H1 (cell line): Measurements from ENCODE around the gene MGME1. TPM values are rescaled to one million over a fixed set of nuclear protein-coding genes. Genes with fewer than 3 reads are reported as not detected.
A peak's percentile ranks its signal among the peaks of the same experiment; 100 is the strongest.

Source experiments
- CTCF ChIA-PET: fragments of 300-600 bp; sonication (Branson Sonifier 250); formaldehyde crosslinking; loops from one replicate; lab custom pipeline; 2021; ENCODE audit not compliant: partially characterized antibody; lab: Charles Lee
- POLR2A ChIA-PET: fragments of 300-600 bp; sonication (Branson Sonifier 250); formaldehyde crosslinking; loops from one replicate; lab custom pipeline; 2021; ENCODE audit warnings: inconsistent platforms; ENCODE audit not compliant: partially characterized antibody; lab: Charles Lee
- DNase-seq, 2 experiments: peaks; one replicate each; pipeline versions ENCODE4 v3.0.0 to v3.0.0-alpha.2; 2010 to 2022; ENCODE audit warnings: low spot score in 2 of 2, low read depth in 1 of 2, mixed read lengths in 1 of 2
- FAIRE-seq: peaks from 2 replicates; lab custom pipeline; 2011; peaks lifted over from hg19 to GRCh38; lab: Jason Lieb, UNC
- H2AFZ ChIP-seq: 2 replicates; pipeline ENCODE4 v1.8.1; 2012; ENCODE audit warnings: low read length, inconsistent platforms
- H2AK5ac ChIP-seq: 2 replicates; pipeline ENCODE4 v1.6.1; 2013; ENCODE audit warnings: low read depth, low read length
- H2BK120ac ChIP-seq: replicated peaks from 2 replicates; pipeline ENCODE3; 2013; ENCODE audit warnings: low read depth, low read length, inconsistent platforms
- H2BK12ac ChIP-seq: 2 replicates; pipeline ENCODE4 v1.6.1; 2013; ENCODE audit warnings: low read depth, low read length
- H2BK15ac ChIP-seq: 2 replicates; pipeline ENCODE4 v1.6.1; 2013; ENCODE audit warnings: low read length
- H2BK20ac ChIP-seq: 2 replicates; pipeline ENCODE4 v1.6.1; 2013; ENCODE audit warnings: low read length
- H2BK5ac ChIP-seq: 2 replicates; pipeline ENCODE4 v1.6.1; 2013; ENCODE audit warnings: low read depth, low read length
- H3K14ac ChIP-seq: 2 replicates; pipeline ENCODE4 v1.6.1; 2013; ENCODE audit warnings: inconsistent platforms; ENCODE audit not compliant: insufficient read length
- H3K18ac ChIP-seq: 2 replicates; pipeline ENCODE4 v1.6.1; 2013; ENCODE audit warnings: low read length; ENCODE audit errors: extremely low read depth
- H3K23ac ChIP-seq: 2 replicates; pipeline ENCODE4 v1.6.1; 2013; ENCODE audit warnings: inconsistent platforms; ENCODE audit not compliant: insufficient read length
- H3K23me2 ChIP-seq: 2 replicates; pipeline ENCODE4 v1.6.1; 2013; ENCODE audit warnings: low read depth, low read length
- H3K27ac ChIP-seq: 2 replicates; pipeline ENCODE4 v1.6.1; 2011; ENCODE audit warnings: low read depth, low read length, inconsistent platforms
- H3K27me3 ChIP-seq, 4 experiments: replicated peaks in 1 of 4; 1 replicate in 1 of 4; 2 replicates in 3 of 4; pipeline versions ENCODE4 v1.6.1 to v1.8.1; 2011 to 2013; ENCODE audit warnings: low read length in 3 of 4, mild to moderate bottlenecking in 3 of 4, inconsistent platforms in 2 of 4, mixed read lengths in 2 of 4, moderate library complexity in 1 of 4; ENCODE audit not compliant: control insufficient read depth in 3 of 4, insufficient read depth in 3 of 4; ENCODE audit errors: extremely low read depth in 1 of 4
- H3K36me3 ChIP-seq, 4 experiments: 2 replicates each; pipeline versions ENCODE4 v1.6.1 to v1.8.1; 2011 to 2013; ENCODE audit warnings: mild to moderate bottlenecking in 4 of 4, low read length in 3 of 4, moderate library complexity in 2 of 4, control low read depth in 1 of 4, inconsistent platforms in 1 of 4; ENCODE audit not compliant: insufficient read depth in 4 of 4, control insufficient read depth in 2 of 4
- H3K4ac ChIP-seq: replicated peaks from 2 replicates; pipeline ENCODE3; 2013; ENCODE audit warnings: low read length, low read depth, mixed read lengths, inconsistent platforms; ENCODE audit not compliant: insufficient read length
- H3K4me1 ChIP-seq, 4 experiments: replicated peaks in 1 of 4; 1 replicate in 1 of 4; 2 replicates in 3 of 4; pipeline versions ENCODE4 v1.6.1 to v1.8.1; 2011 to 2013; ENCODE audit warnings: low read length in 3 of 4, inconsistent platforms in 2 of 4, mixed read lengths in 1 of 4; ENCODE audit not compliant: insufficient read depth in 4 of 4, control insufficient read depth in 3 of 4
- H3K4me2 ChIP-seq, 2 experiments: 2 replicates each; pipeline versions ENCODE4 v1.6.1 to v1.8.1; 2011 to 2013; ENCODE audit warnings: low read depth in 2 of 2, low read length in 2 of 2, control low read depth in 1 of 2, inconsistent platforms in 1 of 2, mild to moderate bottlenecking in 1 of 2; ENCODE audit not compliant: insufficient read depth in 1 of 2
- H3K4me3 ChIP-seq, 4 experiments: fragments of 200-600, 300-600 bp in 1 of 4; sonication (generic), shearing (Covaris generic), sonication (Bioruptor Twin) in 1 of 4; 2 replicates each; pipeline versions ENCODE4 v1.5.1 to v1.8.1; 2011 to 2016; ENCODE audit warnings: low read length in 4 of 4, low read depth in 3 of 4, control low read depth in 2 of 4, inconsistent platforms in 2 of 4, mild to moderate bottlenecking in 2 of 4, mixed read lengths in 1 of 4, moderate library complexity in 1 of 4; ENCODE audit not compliant: insufficient read depth in 2 of 4; ENCODE audit errors: extremely low read depth in 1 of 4
- H3K56ac ChIP-seq: replicated peaks from 2 replicates; pipeline ENCODE3; 2013; ENCODE audit warnings: low read depth, mild to moderate bottlenecking, mixed read lengths, low read length, inconsistent platforms; ENCODE audit not compliant: insufficient read length
- H3K79me1 ChIP-seq: 2 replicates; pipeline ENCODE4 v1.6.1; 2013; ENCODE audit warnings: low read depth, low read length, control low read depth
- H3K79me2 ChIP-seq, 2 experiments: 2 replicates each; pipeline versions ENCODE4 v1.6.1 to v1.8.1; 2012 to 2013; ENCODE audit warnings: low read length in 2 of 2, mild to moderate bottlenecking in 2 of 2, inconsistent platforms in 1 of 2; ENCODE audit not compliant: insufficient read depth in 2 of 2, control insufficient read depth in 1 of 2
- H3K9ac ChIP-seq, 4 experiments: replicated peaks in 1 of 4; 1 replicate in 1 of 4; 2 replicates in 3 of 4; pipeline versions ENCODE4 v1.6.1 to v1.8.1; 2011 to 2013; ENCODE audit warnings: low read depth in 3 of 4, low read length in 3 of 4, control low read depth in 2 of 4, mild to moderate bottlenecking in 2 of 4, moderate library complexity in 2 of 4, inconsistent platforms in 1 of 4; ENCODE audit errors: extremely low read depth in 1 of 4
- H3K9me3 ChIP-seq, 2 experiments: 2 replicates each; pipeline versions ENCODE4 v1.6.1 to v1.8.1; 2012 to 2013; ENCODE audit warnings: mild to moderate bottlenecking in 2 of 2, moderate library complexity in 2 of 2, control low read depth in 1 of 2, inconsistent platforms in 1 of 2, low read depth in 1 of 2, low read length in 1 of 2, mixed read lengths in 1 of 2; ENCODE audit not compliant: insufficient read depth in 2 of 2
- H4K20me1 ChIP-seq, 2 experiments: replicated peaks in 1 of 2; 2 replicates each; pipeline versions ENCODE3 to v1.8.1; 2011 to 2013; ENCODE audit warnings: inconsistent platforms in 2 of 2, low read length in 2 of 2, mild to moderate bottlenecking in 1 of 2; ENCODE audit not compliant: insufficient read depth in 2 of 2, control insufficient read depth in 1 of 2
- H4K5ac ChIP-seq: 2 replicates; pipeline ENCODE4 v1.6.1; 2013; ENCODE audit warnings: low read length, low read depth, mixed read lengths, inconsistent platforms; ENCODE audit not compliant: insufficient read length
- H4K8ac ChIP-seq: 2 replicates; pipeline ENCODE4 v1.8.0; 2013; ENCODE audit warnings: mild to moderate bottlenecking, moderate library complexity, low read length, inconsistent platforms; ENCODE audit not compliant: insufficient read depth; ENCODE audit errors: extremely low read depth
- H4K91ac ChIP-seq: replicated peaks from 2 replicates; pipeline ENCODE3; 2013; ENCODE audit warnings: low read length, mixed read lengths, inconsistent platforms; ENCODE audit not compliant: insufficient read length
- BCL11A ChIP-seq, 2 experiments: IDR thresholded peaks; one replicate each; pipeline ENCODE4 v1.6.1; 2011; ENCODE audit warnings: low read depth in 2 of 2, low read length in 2 of 2, mild to moderate bottlenecking in 2 of 2
- EP300 ChIP-seq, 2 experiments: IDR thresholded peaks; 1 replicate in 1 of 2; 2 replicates in 1 of 2; pipeline ENCODE4 v1.6.1; 2011 to 2012; ENCODE audit warnings: low read depth in 2 of 2, low read length in 2 of 2, mild to moderate bottlenecking in 2 of 2, borderline replicate concordance in 1 of 2, inconsistent platforms in 1 of 2, moderate library complexity in 1 of 2
- FOSL1 ChIP-seq: IDR thresholded peaks from 2 replicates; pipeline ENCODE4 v1.6.1; 2011; ENCODE audit warnings: mild to moderate bottlenecking, low read depth, low read length, moderate library complexity; ENCODE audit not compliant: insufficient read depth
- HDAC2 ChIP-seq, 2 experiments: fragments of 300-600 bp in 1 of 2; sonication (generic) in 1 of 2; IDR thresholded peaks; 2 replicates each; pipeline ENCODE4 v1.6.1; 2011 to 2012; ENCODE audit warnings: low read depth in 2 of 2, low read length in 2 of 2, mild to moderate bottlenecking in 2 of 2, moderate library complexity in 2 of 2, borderline replicate concordance in 1 of 2, inconsistent platforms in 1 of 2
- HDAC6 ChIP-seq: IDR thresholded peaks from one replicate; pipeline ENCODE4 v1.7.1; 2012; ENCODE audit warnings: low read depth, mild to moderate bottlenecking, inconsistent platforms, low read length, moderate library complexity
- RXRA ChIP-seq: IDR thresholded peaks from 2 replicates; pipeline ENCODE4 v1.6.1; 2011; ENCODE audit warnings: low read depth, mild to moderate bottlenecking, low read length, moderate library complexity; ENCODE audit not compliant: insufficient read depth
- SAP30 ChIP-seq: fragments of 300-600 bp; sonication (generic); IDR thresholded peaks from 2 replicates; pipeline ENCODE4 v1.7.1; 2012; ENCODE audit warnings: low read length, moderate library complexity, mild to moderate bottlenecking, inconsistent platforms; ENCODE audit not compliant: insufficient read depth, insufficient replicate concordance
- SIN3A ChIP-seq, 2 experiments: IDR thresholded peaks in 1 of 2; conservative IDR thresholded peaks in 1 of 2; 2 replicates each; pipeline ENCODE4 v1.6.1; 2011 to 2012; ENCODE audit warnings: low read length in 2 of 2, improper control_type of control experiment in 1 of 2, low read depth in 1 of 2, mild to moderate bottlenecking in 1 of 2
- TEAD4 ChIP-seq: IDR thresholded peaks from 2 replicates; pipeline ENCODE4 v1.6.1; 2012; ENCODE audit warnings: low read depth, low read length, inconsistent platforms, mixed read lengths
- WGBS, 2 experiments: shearing (Covaris generic) in 1 of 2; methylation state at CpG; one replicate each; pipeline versions ENCODE4 v1.1.6 to v1.1.7; 2013 to 2015; ENCODE audit warnings: low lambda C conversion rate in 2 of 2, mixed read lengths in 2 of 2, inconsistent platforms in 1 of 2, low coverage in 1 of 2, missing lambda C conversion rate in 1 of 2; ENCODE audit not compliant: insufficient replicate concordance in 2 of 2, insufficient coverage in 1 of 2, insufficient read length in 1 of 2; ENCODE audit errors: extremely low coverage in 1 of 2, missing lambda C conversion rate in 1 of 2; 5-methylcytosine and 5-hydroxymethylcytosine counted together
- polyA plus RNA-seq, 7 experiments: library from polyadenylated mRNA; depleted of rRNA in 3 of 7; stranded (reverse) in 5 of 7; unstranded in 2 of 7; fragments of >200 nt in 5 of 7; fragments of 200-250 nt in 2 of 7; gene quantifications; 1 replicate in 5 of 7; 2 replicates in 1 of 7; 4 replicates in 1 of 7; pipeline versions ENCODE4 v1.2.1 to v1.2.3, GENCODE V29; 2011 to 2013; ENCODE audit warnings: missing spikeins in 2 of 7, mixed read lengths in 2 of 7
- total RNA-seq: library from RNA; stranded (reverse); fragmentation: NEBNext Ultra II Directional; extraction: Animal tissue kit (Norgen Biotek cat#: 25700); gene quantifications from 2 replicates; pipeline ENCODE4 v1.2.1, GENCODE V29; 2021

MGME1 gene
- total and polyA plus RNA-seq, 2 of the 8 experiments (the other 6 are each of a cell fraction or from before 2014, with no cell fraction given), result 27.7 to 59.0 TPM

DNA sequence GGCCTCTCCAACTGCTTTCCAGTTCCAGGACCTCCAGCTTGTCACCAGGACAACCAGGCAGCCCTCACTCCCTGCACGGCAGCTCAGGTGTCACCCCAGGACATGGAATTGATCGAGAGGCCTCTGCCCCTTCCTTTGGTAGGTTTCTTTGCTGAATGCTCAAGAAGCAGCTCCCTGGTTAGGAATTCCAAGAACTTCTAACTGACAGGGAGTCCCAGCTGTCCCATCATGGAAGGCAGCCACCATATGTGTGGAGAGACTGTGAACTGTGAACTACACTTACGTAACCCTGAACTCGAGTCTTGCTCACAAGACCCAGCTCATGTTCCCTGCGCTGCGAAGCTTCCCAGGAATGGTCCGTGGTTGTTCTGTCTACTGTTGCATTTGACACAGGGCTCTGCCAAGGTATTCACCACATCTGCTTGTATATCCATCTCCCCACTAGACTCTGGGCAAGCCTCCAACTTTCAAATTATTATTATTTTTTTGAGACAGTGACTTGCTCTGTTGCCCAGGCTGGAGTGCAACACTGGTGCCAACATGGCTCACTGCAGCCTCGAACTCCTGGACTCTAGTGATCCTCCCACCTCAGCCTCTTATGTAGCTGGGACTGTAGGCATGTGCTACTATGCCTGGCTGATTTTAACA lies 35.7 kb downstream of the MGME1 start:
- Histone ChIP-seq H2BK12ac (peak overlapping the region; percentile 41; the same call in 1 of the 2 replicates), H3K4ac (no peak overlapping the region), H3K4me2 (peak overlapping the region; percentile 28 to 29; a peak in 1 of 4 replicates), H4K91ac (no peak overlapping the region), H2BK15ac (no peak overlapping the region), H3K27me3 (no peaks in the 10 kb centered on the region), H3K23ac (no peak overlapping the region), H4K5ac (no peak overlapping the region), H3K9me3 (no peaks in the 10 kb centered on the region), H3K14ac (no peak overlapping the region), H3K18ac (no peak overlapping the region), H3K36me3 (no peaks in the 10 kb centered on the region), H3K79me1 (no peaks in the 10 kb centered on the region), H2AK5ac (no peak overlapping the region), H2BK20ac (no peak overlapping the region; the same call in 1 of the 2 replicates), H3K56ac (no peak overlapping the region), H3K4me1 (peaks cover 0 to 16% (median 8%) of the 10 kb centered on the region in 4 experiments; a peak in 6 of 7 replicates), H3K23me2 (no peaks in the 10 kb centered on the region; the same call in 1 of the 2 replicates), H3K4me3 (no peak overlapping the region), H4K8ac (no peak overlapping the region), H3K9ac (no peak overlapping the region), H3K27ac (no peak overlapping the region), H2BK120ac (no peak overlapping the region), H2AFZ (no peak overlapping the region), H2BK5ac (no peak overlapping the region), H4K20me1 (no peaks in the 10 kb centered on the region), H3K79me2 (no peaks in the 10 kb centered on the region)
- 91% methylated on average over 8 of the region's 8 CpGs; no CpG with 5 or more reads in 1 of the 2 experiments for WGBS, 2 experiments
- CTCF ChIA-PET, result interaction anchor here (0.5 to 2.5 kb wide), 10 partner anchors 8 to 87 kb away, joined by 3 to 15 read pairs (median 4); no protein-coding TSS in a partner anchor
- FAIRE-seq (no peak), DNase-seq (no peak)
- TF ChIP-seq HDAC2 (IDR thresholded peaks at IDR 0.05; ENCODE audit: borderline replicate concordance in 1 of 2, low read depth in 2 of 2, low read length in 2 of 2) (no peak), TEAD4 (0 out of 2 replicates have a peak, but pooled peaks have one; percentile 3), SAP30 (no peak), HDAC6 (no peak), FOSL1 (no peak), BCL11A (IDR thresholded peaks at IDR 0.05; ENCODE audit: low read depth in 2 of 2, low read length in 2 of 2) (no peak), SIN3A (conservative IDR thresholded peaks at IDR 0.05 in 1 of 2, IDR thresholded peaks at IDR 0.05 in 1 of 2; ENCODE audit: low read depth in 1 of 2, low read length in 2 of 2) (0 out of 4 replicates have a peak, but pooled peaks of 1 of the 2 experiments have one; percentile 9), EP300 (IDR thresholded peaks at IDR 0.05; ENCODE audit: borderline replicate concordance in 1 of 2, low read depth in 2 of 2, low read length in 2 of 2) (no peak), RXRA (no peak)
- POLR2A ChIA-PET, result interaction anchor here (0.6 to 31.5 kb wide), 3 partner anchors 12 to 51 kb away, joined by 3 to 424 read pairs (median 4); partner anchors contain the start of genes MGME1 and SNX5
